ENCODE results near the gene LYRM4. TPM values are rescaled to one million over a fixed set of nuclear protein-coding genes. Genes with fewer than 3 reads are reported as not detected.

Gene LYRM4
- total RNA-seq, 4 donors from 2014 or later = 6.3 to 13.7 (median 7.8) TPM

- H3K27ac ChIP-seq = no peak overlapping the region
- TF ChIP-seq POLR2A (IDR thresholded peaks at IDR 0.05) (no peak), CTCF (IDR thresholded peaks at IDR 0.05) (no peak)
- no peaks in the 10 kb centered on the region for H3K4me1 ChIP-seq
- no peaks in the 10 kb centered on the region for H3K27me3 ChIP-seq
- DNase-seq = no peak
- H3K9me3 ChIP-seq = no peaks in the 10 kb centered on the region
- H3K36me3 ChIP-seq = no peaks in the 10 kb centered on the region
- H3K4me3 ChIP-seq = no peak overlapping the region
These were observed 76.5 kb downstream of the LYRM4 start for GRCh38 chr6:5184218-5184617.

- H3K4me3 ChIP-seq = no peak overlapping the region
- no peaks in the 10 kb centered on the region for H3K9me3 ChIP-seq
- no peaks in the 10 kb centered on the region for H3K4me1 ChIP-seq
- H3K27ac ChIP-seq = no peak overlapping the region
- no peaks in the 10 kb centered on the region for H3K36me3 ChIP-seq
- DNase-seq = no peak
- no peak for TF ChIP-seq CTCF (IDR thresholded peaks at IDR 0.05)
- no peak for TF ChIP-seq POLR2A (IDR thresholded peaks at IDR 0.05)
- H3K27me3 ChIP-seq = no peaks in the 10 kb centered on the region
These were observed 79.0 kb downstream of the LYRM4 start for GRCh38 chr6:5181510-5182317.

GRCh38 chr6:5180636-5181035 lies 80.1 kb downstream of the LYRM4 start:
- Histone ChIP-seq H3K27me3 (no peaks in the 10 kb centered on the region), H3K27ac (no peak overlapping the region), H3K4me1 (no peaks in the 10 kb centered on the region), H3K4me3 (no peak overlapping the region), H3K36me3 (no peaks in the 10 kb centered on the region), H3K9me3 (no peaks in the 10 kb centered on the region)
- TF ChIP-seq CTCF (IDR thresholded peaks at IDR 0.05) (no peak), POLR2A (IDR thresholded peaks at IDR 0.05) (no peak)
- DNase-seq = no peak

GRCh38 chr6:5179917-5180316 lies 80.8 kb downstream of the LYRM4 start:
- no peak for DNase-seq
- Histone ChIP-seq H3K4me1 (peaks cover 0 to 2% (median 0%) of the 10 kb centered on the region in 4 donors), H3K27ac (no peak overlapping the region), H3K27me3 (no peaks in the 10 kb centered on the region), H3K9me3 (no peaks in the 10 kb centered on the region), H3K36me3 (no peaks in the 10 kb centered on the region), H3K4me3 (no peak overlapping the region)
- TF ChIP-seq CTCF (IDR thresholded peaks at IDR 0.05) = no peak
- TF ChIP-seq POLR2A (IDR thresholded peaks at IDR 0.05) = no peak

- H3K4me3 ChIP-seq = no peak overlapping the region
- H3K27me3 ChIP-seq = no peaks in the 10 kb centered on the region
- H3K27ac ChIP-seq = no peak overlapping the region
- DNase-seq = no peak
- no peaks in the 10 kb centered on the region for H3K9me3 ChIP-seq
- H3K4me1 ChIP-seq = peaks cover 0 to 6% (median 0%) of the 10 kb centered on the region in 4 donors
- TF ChIP-seq POLR2A (IDR thresholded peaks at IDR 0.05) (no peak), CTCF (IDR thresholded peaks at IDR 0.05) (no peak)
- H3K36me3 ChIP-seq = no peaks in the 10 kb centered on the region
These were observed 81.9 kb downstream of the LYRM4 start for GRCh38 chr6:5178806-5179205.
